GM19324 (cell line): Measurements from ENCODE around the gene PTPRD.

Source experiments
- ATAC-seq: cut with Tn5 transposase; IDR thresholded peaks from one replicate; pipeline ENCODE4 v1.9.1; 2021; ENCODE audit warnings: mild to moderate bottlenecking, moderate library complexity; ENCODE audit not compliant: unreplicated experiment, low FRiP score

Gene PTPRD

GRCh38 chr9:8895106-8895860 is 1717.5 kb downstream of the PTPRD start:
- ATAC-seq: no peak

- no peak for ATAC-seq
Observed at GRCh38 chr9:8890695-8891094, 1722.1 kb downstream of the PTPRD start.

GRCh38 chr9:8889100-8889499 is 1723.7 kb downstream of the PTPRD start:
- ATAC-seq: no peak

DNA sequence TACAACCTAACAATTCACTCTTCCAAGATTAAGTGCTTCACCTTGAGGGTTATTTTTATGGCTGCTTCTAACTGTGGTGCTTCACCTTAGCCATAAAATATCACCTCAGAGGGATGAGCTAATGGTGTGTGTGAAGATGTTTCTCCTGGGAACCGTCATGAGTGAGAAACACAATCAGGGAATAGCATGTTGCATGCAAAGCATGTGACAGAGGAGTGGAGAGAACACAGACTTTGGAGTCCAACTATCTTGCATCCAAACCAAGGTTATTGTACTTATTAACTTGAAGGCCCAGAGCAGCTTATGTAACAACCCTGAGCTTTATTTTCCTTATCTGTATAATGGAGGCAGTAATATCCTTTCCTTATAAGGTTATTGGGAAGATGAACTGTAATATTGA is 1724.2 kb downstream of the PTPRD start:
- ATAC-seq: no peak

DNA sequence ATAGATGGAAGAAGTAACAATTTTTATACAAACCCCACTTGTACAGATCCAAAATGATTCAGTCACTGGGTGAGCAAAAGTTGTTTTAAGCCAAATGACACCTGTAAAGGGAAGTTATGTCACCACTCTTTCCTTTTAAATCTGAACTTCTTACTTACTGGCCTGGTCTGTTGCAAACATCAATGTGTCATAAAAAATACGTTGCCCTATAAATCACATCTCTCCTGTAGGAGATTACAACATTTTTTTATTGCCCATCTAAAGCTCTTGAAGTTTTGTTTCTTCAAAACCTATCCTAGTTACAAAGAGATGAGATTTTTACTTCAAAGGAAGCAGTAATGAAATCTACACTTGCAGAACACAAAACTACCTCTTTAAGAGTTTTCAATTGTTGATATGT is 1725.4 kb downstream of the PTPRD start:
- no peak for ATAC-seq

DNA sequence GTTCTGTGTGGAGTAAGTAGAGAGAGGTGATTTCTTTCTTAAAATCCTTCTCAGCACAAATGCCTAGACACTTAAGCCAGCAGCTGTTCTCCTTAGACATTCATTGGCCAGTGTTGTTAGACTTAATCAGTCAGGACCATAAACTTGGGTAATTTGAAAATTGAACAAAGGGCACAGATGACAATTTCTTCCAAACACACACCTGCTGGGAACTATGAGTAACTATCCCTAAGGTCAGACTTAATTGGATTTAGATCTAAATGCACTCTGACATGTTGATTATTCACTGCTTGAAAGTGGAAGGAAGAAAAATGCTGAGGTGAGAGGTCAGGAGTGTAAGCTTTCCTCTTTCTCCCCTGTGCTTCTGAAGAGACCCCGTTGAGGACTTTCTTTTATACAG is 1729.5 kb downstream of the PTPRD start:
- ATAC-seq: no peak

DNA sequence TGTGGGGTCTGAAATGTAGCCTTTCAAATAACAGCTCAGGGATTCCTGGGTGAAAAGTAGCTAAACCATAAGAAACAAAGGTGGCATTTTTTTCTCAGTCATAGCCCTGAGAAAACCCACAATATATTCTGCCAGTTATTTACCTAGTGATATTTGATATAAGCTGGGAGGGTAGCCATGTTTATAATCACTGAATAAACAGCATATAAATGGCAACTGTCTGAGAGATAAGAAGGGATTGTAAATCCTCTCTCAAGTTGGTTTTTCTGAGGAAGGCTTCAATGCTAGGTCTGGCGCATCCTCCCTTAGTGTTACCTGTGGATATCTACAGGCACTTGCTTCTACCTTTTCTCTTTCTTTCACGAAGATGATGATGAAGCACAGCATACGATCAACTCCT is 1732.7 kb downstream of the PTPRD start:
- ATAC-seq: no peak

GRCh38 chr9:8879284-8879683 is 1733.5 kb downstream of the PTPRD start:
- no peak for ATAC-seq

DNA sequence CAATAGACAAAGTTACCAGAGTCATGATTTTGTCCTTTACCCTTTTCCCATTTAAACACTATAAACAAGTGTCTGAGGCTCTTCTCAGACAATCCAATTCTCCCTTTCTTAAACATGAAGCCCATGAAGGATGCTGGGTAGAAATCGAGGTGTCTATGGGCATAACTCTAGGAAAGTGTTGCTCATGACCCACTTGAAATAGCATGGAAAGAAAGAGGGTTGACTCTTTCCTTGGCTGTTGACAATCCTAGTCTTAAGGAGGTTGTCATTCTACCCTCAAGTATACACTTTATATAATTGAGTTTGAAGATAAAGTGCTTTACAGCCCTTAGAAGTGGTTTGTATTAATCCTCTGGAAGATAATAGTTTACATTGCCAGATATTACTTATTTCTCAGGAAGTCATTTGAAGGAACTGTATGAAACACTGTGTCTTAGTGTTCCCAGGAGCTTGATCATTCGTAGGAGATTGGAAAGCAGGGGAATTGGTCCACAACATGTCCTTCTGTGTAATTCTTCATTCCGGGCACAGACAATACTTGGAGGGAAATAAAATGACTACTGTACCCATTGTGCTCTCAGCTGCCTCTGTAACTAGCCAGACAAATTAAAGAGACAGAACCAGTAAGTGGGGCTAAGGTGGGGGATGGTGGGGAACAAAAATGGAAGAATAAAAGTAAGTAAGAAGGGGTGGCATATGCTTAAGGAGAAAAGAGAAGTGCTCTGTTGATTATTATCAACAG is 1734.9 kb downstream of the PTPRD start:
- ATAC-seq: no peak

GRCh38 chr9:8876303-8876702 is 1736.5 kb downstream of the PTPRD start:
- ATAC-seq: no peak

- no peak for ATAC-seq
Observed at GRCh38 chr9:8874482-8874881, 1738.3 kb downstream of the PTPRD start.

- ATAC-seq: no peak
Observed at GRCh38 chr9:8872802-8873201, 1740.0 kb downstream of the PTPRD start.

DNA sequence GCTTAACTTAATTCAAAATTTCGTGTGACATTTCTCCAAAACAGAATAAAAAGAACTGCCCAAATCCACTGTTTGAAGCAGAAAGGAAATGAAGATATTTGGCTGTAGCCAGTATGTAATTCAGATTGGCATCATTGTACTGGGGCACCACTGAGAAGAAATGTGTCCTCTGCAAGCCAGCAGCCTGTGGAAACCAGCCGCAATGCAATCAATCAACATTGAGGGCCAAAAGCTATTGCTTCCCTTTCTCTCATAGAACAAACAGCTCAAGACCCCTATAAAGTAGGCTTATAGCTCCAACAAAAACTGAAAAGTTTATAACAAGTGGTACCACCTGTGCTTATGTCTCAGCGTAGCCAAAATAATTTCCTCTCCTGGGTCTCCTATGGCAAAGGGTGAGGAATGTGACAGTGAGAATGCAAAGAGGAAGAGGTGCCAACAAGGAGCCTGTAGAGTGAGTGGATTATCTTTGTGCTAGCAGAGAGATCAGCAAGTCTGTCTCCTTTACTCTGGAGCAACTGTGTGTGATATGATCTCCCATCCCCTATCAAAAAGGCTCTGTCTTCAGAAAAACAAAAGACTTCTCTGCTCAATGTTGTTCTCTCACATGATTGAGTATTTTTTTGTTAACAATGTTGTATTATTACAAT is 1740.9 kb downstream of the PTPRD start:
- no peak for ATAC-seq

DNA sequence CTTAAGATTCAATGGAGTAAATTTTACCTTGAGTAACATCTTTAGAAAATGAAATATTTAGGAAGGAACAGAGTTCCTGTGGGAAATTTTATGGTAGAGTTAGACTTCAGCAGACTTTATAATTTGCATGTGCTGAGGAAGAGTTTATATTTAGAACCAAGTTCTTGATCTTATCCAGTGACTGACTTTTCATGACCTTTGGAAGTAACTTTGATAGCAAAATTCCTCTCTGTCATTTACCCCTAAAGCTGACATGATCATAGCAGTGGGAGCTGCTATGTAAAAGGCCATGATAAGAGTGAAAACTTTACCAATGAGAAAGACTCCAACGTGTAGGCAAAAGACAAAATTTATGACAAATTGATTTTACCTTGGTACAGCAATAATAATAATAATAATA is 1741.4 kb downstream of the PTPRD start:
- no peak for ATAC-seq

- no peak for ATAC-seq
Observed at GRCh38 chr9:8869812-8870211, 1743.0 kb downstream of the PTPRD start.

GRCh38 chr9:8868632-8869031 is 1744.2 kb downstream of the PTPRD start:
- no peak for ATAC-seq

DNA sequence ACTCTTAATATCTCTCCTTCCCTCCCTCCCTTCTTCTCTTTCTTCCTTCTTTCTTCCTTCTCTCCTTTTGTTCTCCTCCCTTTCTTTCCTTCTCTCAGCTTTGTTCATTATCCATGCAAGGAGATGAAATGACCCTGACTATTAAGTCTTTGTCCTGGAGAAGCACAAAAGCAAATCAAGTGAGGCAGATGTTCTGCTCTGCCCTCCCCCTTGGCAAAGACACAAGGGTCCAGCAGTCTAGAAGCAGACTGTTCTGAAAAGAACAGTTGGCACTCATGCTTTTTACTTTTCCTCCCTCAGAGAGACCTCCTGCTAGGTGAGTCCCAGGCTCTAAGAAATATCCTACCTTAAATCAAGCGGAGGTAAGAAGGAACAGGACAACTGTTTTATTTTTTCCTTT is 1745.7 kb downstream of the PTPRD start:
- no peak for ATAC-seq

DNA sequence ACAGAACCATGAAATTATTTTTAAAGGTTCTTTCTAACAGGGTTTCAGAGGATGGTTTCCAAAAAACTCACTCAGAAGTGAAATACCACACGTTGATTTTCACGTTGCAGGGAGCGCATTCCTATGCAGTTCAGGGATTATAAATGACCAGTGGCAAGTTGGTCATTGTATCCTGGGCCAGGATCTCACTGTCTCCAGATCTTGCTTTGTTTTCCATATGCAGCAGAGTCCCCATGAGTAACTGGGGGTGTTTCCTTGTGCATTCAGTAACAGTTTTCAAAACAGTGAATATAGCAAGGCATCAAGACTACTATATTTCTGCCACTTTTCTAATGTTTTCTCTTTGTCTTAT is 1748.3 kb downstream of the PTPRD start:
- no peak for ATAC-seq

GRCh38 chr9:8863886-8864544 is 1748.8 kb downstream of the PTPRD start:
- no peak for ATAC-seq

- no peak for ATAC-seq
Observed at GRCh38 chr9:8863069-8863468, 1749.7 kb downstream of the PTPRD start.

DNA sequence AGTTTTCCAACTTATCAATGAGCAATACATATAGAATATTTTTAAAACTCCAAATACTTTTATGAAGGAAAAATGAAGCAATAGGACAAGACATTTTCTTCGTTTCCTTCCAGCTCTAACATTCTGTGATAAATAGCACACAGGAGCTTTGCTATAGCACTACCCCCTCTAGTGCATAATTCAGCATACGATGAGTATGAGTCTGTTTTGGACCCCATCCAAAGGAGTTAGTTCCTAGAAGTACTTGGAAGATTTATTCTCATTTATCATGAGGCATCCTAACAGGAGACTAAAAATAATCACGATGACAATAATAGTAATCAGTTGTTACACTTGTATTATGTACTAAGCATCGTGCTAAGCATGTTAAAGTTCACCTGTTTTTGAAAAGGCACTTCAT is 1751.9 kb downstream of the PTPRD start:
- ATAC-seq: no peak
